Measurements from ENCODE around the gene HERPUD2. TPM values are rescaled to one million over a fixed set of nuclear protein-coding genes. Genes with fewer than 3 reads are reported as not detected.
A peak's percentile ranks its signal among the peaks of the same experiment; 100 is the strongest.

HERPUD2 gene
- total and polyA plus RNA-seq, 2 experiments from 2014 or later = 21.7 to 43.9 TPM

GRCh38 chr7:35720032-35720431 lies 25.1 kb upstream of the HERPUD2 start:
- H3K36me3 ChIP-seq = no peaks in the 10 kb centered on the region
- TF ChIP-seq CTCF (IDR thresholded peaks at IDR 0.05; ENCODE audit: low read depth, low read length) = no peak
- H3K27ac ChIP-seq = no peak overlapping the region
- H3K9me3 ChIP-seq (ENCODE audit: low read depth) = no peaks in the 10 kb centered on the region
- H3K27me3 ChIP-seq = no peaks in the 10 kb centered on the region
- DNase-seq (ENCODE audit: low read depth in 1 of 2, low spot score in 1 of 2) = peak in 1 of 2 donors; percentile 30
- no peak overlapping the region for H3K4me3 ChIP-seq
- peaks cover 24% of the 10 kb centered on the region for H3K4me1 ChIP-seq (ENCODE audit: low read depth)

DNA sequence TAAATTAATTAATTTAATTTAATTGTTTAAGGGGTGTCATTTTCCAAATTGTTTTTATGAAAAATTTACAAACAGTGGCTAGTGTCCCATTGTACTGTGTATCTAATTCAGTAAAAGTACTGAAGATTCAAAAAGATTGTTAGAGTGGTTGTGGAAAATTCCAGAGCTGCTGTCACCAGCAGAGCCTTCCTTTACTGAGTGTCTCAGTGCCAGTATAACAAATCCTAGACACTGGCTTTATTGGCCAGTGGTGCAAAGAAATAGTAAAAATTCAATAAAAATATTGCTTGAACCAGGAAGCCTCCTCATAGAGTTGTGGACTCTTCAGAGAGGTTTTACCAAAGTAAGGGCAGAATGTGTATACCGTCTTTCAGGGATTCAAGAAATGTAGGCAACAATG lies 23.1 kb upstream of the HERPUD2 start:
- TF ChIP-seq CTCF (IDR thresholded peaks at IDR 0.05; ENCODE audit: low read depth, low read length) = no peak
- Histone ChIP-seq H3K4me3 (no peak overlapping the region), H3K36me3 (no peaks in the 10 kb centered on the region), H3K9me3 (ENCODE audit: low read depth) (no peaks in the 10 kb centered on the region), H3K27me3 (no peaks in the 10 kb centered on the region), H3K27ac (no peak overlapping the region), H3K4me1 (ENCODE audit: low read depth) (peaks cover 24% of the 10 kb centered on the region)
- DNase-seq (ENCODE audit: low read depth in 1 of 2, low spot score in 1 of 2) = no peak

DNA sequence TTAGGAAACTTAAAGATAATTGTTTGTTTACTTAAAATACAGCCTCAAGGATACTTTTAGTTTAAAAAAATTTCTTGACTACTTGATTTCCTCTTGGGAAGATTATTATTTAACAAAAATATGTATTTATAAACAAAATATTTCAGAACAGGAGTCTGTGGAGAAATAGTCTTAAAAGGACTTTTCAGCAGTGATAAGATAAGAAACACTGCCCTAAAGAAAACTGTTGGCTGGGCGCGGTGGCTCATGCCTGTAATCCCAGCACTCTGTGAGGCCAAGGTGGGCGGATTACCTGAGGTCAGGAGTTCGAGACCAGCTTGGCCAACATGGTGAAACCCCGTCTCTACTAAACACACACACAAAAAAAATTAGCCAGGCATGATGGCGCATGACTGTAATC lies 22.6 kb upstream of the HERPUD2 start:
- no peaks in the 10 kb centered on the region for H3K27me3 ChIP-seq
- no peak for TF ChIP-seq CTCF (IDR thresholded peaks at IDR 0.05; ENCODE audit: low read depth, low read length)
- no peak overlapping the region for H3K4me3 ChIP-seq
- H3K36me3 ChIP-seq = no peaks in the 10 kb centered on the region
- H3K27ac ChIP-seq = no peak overlapping the region
- H3K9me3 ChIP-seq (ENCODE audit: low read depth) = no peaks in the 10 kb centered on the region
- no peak for DNase-seq (ENCODE audit: low read depth in 1 of 2, low spot score in 1 of 2)
- H3K4me1 ChIP-seq (ENCODE audit: low read depth) = peaks cover 24% of the 10 kb centered on the region

- Histone ChIP-seq H3K27ac (peak overlapping the region; percentile 75), H3K9me3 (ENCODE audit: low read depth) (no peaks in the 10 kb centered on the region), H3K4me1 (ENCODE audit: low read depth) (peaks cover 24% of the 10 kb centered on the region), H3K36me3 (no peaks in the 10 kb centered on the region), H3K4me3 (no peak overlapping the region), H3K27me3 (no peaks in the 10 kb centered on the region)
- TF ChIP-seq CTCF (IDR thresholded peaks at IDR 0.05; ENCODE audit: low read depth, low read length) = no peak
- no peak for DNase-seq (ENCODE audit: low read depth in 1 of 2, low spot score in 1 of 2)
These were observed 22.1 kb upstream of the HERPUD2 start for GRCh38 chr7:35717013-35717412.

- no peaks in the 10 kb centered on the region for H3K9me3 ChIP-seq (ENCODE audit: low read depth)
- H3K36me3 ChIP-seq = no peaks in the 10 kb centered on the region
- peak overlapping the region; percentile 75 for H3K27ac ChIP-seq
- peak; percentile 40 to 64 for DNase-seq (ENCODE audit: low read depth in 1 of 2, low spot score in 1 of 2)
- no peak overlapping the region for H3K4me3 ChIP-seq
- H3K4me1 ChIP-seq (ENCODE audit: low read depth) = peaks cover 24% of the 10 kb centered on the region
- no peak for TF ChIP-seq CTCF (IDR thresholded peaks at IDR 0.05; ENCODE audit: low read depth, low read length)
- H3K27me3 ChIP-seq = no peaks in the 10 kb centered on the region
These were observed 21.3 kb upstream of the HERPUD2 start for GRCh38 chr7:35716038-35716803.
